Spleen (tissue), 7 donors: ENCODE measurements around the gene SRF.

Experiments
- CTCF ChIP-seq, 11 experiments: fragments of 200-600 bp in 7 of 11; fragments of 450-650 bp in 4 of 11; sonication (generic) in 4 of 11; IDR thresholded peaks in 8 of 11; conservative IDR thresholded peaks in 3 of 11; 1 replicate in 7 of 11; 2 replicates in 4 of 11; pipeline versions ENCODE4 v1.4.0 to v1.8.0; 2016 to 2021; ENCODE audit warnings: antibody characterized with exemption in 11 of 11, inconsistent platforms in 4 of 11, mild to moderate bottlenecking in 1 of 11
- POLR2A ChIP-seq, 3 donors: fragments of 450-650 bp; IDR thresholded peaks; one replicate each; pipeline ENCODE4 v1.5.1; 2017; ENCODE audit warnings: antibody characterized with exemption in 3 of 3, mild to moderate bottlenecking in 1 of 3
- donor health status: DM: no; HTN: no; CAD: no; lungs with moderate emphysema.
- donor health status: DM: no; HTN: no; CAD: no.
- donor health status: DM: no; HTN: no; CAD: no.

GRCh38 chr6:43211955-43212354, 40.9 kb downstream of the SRF start:
- TF ChIP-seq CTCF (IDR thresholded peaks at IDR 0.05 in 8 of 11, conservative IDR thresholded peaks at IDR 0.05 in 3 of 11) (no peak), POLR2A (IDR thresholded peaks at IDR 0.05) (no peak)
